DMS79 (cell line): Measurements from ENCODE around the gene HNRNPC.
A peak's percentile ranks its signal among the peaks of the same experiment; 100 is the strongest.
"Not testable (repeated sequence)": the region's sequence is repeated elsewhere in the genome, so short reads cannot be mapped to it uniquely, and the experiment has no call there.

Experiments used
- DNase-seq: peaks from one replicate; lab custom pipeline; 2025; lab: John Stamatoyannopoulos, UW

Gene HNRNPC

DNA sequence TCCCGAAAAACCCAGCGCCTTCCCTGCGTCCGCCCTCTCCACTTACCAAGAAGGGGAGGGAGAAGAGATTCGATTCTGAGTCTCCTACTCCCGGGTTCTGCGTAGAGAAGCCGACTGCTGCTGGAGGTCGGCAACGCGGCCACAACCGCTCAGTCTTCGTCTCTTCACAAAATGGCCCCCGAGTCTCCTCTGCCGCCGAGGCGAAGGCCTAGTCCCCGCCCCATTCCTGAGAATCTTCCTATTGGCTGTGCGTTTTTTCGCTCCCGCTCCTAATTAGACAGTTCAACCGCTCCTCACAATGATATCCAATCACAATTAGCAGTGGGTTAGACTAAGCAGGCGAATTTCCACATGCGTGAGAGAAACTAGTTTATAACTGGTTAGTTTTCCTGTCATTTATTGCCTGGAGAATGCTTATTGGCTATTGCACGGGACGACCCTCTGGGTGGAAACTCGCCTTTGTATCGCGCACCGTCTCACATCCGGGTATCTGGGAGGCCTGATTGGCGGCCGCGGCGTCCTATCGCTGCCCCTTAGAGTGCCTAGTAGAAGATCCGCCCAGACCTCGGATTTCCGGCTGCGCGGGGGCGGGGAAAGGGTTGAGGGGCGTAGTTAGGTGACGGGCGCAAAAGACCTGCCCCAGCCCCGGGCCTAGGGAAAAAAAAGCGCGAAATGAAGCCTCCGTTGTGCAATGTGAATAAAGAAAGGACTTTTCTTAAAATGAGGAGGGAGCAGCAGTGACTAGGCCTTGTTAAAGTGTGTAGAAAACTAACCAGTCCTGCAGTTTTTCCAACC lies at the start of gene HNRNPC:
Gene HNRNPC (minus strand): TSS at position 191 of the 795 bp plus-strand sequence. CDS start 35,249 bp downstream, outside the sequence.
- DNase-seq: peak; percentile 100

DNA sequence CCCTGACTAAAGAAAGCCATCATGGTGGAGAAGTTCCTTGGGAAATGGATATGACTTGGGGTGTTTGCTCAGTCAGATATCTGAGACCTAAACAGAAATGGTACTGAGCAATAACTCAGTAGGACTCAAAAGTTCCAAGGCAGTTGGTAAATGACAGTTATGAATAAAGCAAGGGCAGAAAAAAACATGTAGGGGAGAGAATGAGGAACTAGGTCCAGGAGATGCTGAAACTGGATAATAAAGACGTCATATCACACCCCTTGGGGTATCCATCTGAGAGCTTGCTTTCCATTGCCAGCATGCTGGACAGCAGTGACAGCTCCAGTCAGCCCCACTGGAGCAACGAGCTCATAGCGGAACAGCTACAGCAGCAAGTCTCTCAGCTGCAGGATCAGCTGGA lies 48.2 kb upstream of the HNRNPC start:
- no peak for DNase-seq

DNA sequence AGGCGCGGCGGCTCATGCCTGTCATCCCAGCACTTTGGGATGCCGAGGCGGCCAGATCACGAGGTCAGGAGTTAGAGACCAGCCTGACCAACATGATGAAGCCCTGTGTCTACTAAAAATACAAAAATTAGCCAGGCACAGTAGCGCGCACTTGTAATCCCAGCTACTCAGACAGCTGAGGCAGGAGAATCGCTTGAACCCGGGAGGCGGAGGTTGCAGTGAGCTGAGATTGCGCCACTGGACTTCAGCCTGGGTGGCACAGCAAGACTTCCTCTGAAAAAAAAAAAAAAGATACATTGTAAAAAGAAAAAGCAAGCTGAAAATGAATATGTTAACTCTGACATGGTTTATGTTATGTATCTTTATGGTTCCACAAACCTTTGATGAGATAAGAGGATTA lies 44.3 kb upstream of the HNRNPC start:
- DNase-seq: no peak

DNA sequence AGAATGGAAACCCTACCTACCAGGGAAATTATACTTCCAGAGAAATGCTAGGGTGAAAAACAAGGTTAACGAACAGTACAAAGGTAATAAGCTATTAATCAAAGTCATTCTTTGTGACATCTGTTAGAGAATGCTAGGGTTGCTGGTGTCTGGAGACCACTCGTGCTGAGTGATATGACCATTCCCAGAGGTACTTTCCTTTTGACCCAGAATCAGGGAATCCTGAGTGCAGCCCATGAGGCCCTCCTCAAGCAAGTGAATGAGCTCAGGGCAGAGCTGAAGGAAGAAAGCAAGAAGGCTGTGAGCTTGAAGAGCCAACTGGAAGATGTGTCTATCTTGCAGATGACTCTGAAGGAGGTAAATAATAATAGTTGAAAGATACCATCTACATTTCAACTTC lies 42.4 kb upstream of the HNRNPC start:
- no peak for DNase-seq

DNA sequence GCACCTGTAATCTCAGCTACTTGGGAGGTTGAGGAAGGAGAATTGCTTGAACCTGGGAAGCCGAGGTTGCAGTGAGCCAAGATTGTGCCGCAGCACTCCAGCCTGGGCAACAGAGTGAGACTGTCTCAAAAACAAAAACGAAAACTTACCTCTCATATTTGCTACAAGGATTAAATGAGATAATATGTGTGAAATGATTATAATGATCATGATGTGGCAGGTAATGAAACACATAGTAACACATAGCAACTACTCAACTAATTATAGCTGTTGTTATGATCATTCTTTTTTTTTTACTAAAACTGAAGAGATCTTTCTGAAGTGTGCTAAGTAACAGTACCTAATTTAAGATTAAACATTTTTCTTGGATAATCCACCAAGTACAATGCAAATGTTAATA lies 40.7 kb upstream of the HNRNPC start:
- no peak for DNase-seq

DNA sequence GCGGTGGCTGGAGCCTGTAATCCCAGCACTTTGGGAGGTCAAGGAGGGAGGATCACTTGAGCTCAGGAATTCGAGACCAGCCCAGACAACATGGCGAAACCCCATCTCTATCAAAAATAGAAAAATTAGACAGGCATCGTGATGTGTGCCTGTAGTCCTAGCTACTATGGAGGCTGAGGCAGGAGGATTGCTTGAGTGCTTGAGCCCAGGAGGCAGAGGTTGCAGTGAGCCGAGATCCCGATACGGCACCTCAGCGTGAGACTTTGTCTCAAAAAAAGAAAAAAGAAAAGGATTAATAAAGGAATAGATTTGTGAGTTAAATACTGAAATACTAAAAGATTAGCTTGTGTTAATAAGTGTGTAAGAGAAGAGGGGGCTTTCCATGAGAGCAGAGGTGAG lies 40.0 kb upstream of the HNRNPC start:
- DNase-seq: no peak

DNA sequence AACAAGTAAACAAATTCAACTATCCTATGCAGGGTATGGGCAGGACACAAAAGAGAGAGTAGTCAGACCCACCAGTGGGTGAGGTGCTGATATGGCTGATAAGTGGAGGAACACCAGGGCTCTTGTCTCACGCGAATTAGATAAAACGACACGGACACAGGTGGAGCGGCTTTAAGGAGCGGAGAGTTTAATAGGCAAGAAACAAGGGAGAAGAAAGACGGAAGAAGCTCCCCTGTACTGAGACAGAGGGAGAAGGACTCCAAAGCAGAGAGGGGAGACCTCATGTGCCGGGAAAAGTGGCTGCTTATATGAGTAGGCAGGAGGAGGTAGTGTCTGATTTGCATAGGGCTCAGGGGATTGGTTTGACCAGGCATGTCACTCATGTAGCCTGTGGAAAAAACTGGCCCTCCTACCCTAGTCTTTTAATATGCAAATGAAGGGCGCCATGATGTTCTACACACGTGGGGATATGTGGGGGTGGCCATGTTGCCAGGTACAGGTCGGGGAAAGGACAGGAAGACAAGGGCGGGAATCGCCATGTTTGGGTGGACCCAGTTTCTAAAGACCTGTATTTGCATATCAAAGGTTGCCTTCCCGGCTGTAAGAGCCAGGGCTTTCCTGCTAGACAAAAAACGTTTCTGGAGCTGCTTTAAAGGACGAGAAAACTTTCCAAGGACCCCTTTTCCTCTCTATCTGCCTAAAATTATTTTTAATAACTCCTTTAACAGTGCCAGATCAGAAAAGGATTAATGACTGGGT lies 39.4 kb upstream of the HNRNPC start:
- DNase-seq: peak; percentile 82

DNA sequence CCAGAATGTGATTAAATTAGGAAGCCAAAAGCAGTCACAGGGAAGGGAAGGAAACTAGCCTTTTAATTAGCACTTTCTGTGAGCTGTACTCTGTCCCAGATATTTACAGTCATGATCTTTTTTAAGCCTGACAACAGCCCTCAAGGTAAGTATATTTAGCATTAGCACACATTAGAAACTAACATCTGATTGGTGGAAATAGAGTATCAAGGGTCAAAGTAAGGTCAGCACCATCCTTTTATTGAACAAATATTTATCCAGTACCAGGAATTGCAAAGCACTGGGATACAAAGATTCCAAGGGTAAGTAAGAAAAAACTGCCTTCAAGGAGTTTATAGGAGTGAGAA lies 38.9 kb upstream of the HNRNPC start:
- no peak for DNase-seq

DNA sequence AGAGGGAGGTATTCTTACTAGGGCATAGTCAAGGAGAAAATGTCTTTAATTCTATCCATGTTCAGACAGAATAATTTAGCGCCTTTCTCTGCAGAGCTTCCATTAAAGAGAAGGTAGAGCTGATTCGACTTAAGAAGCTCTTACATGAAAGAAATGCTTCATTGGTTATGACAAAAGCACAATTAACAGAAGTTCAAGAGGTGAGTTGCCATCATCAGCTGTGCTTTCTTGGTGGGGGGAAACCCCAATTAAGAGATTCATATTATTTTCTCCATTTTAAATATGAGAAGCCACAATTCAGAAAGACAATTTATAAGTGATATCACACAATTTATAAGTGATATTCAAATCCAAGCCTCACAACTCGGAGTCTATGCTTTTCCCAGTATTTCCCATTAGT lies 38.4 kb upstream of the HNRNPC start:
- no peak for DNase-seq

DNA sequence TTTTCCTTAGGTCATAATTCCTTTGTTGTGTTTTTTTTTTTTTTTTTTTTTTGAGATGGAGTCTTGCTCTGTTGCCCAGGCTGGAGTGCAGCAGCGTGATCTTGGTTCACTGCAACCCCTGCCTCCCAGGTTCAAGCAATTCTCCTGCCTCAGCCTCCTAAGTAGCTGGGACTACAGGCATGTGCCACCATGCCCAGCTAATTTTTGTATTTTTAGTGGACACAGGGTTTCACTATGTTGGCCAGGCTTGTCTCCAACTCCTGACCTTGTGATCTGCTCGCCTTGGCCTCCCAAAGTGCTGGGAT lies 33.5 kb upstream of the HNRNPC start:
- DNase-seq: not testable (repeated sequence)

DNA sequence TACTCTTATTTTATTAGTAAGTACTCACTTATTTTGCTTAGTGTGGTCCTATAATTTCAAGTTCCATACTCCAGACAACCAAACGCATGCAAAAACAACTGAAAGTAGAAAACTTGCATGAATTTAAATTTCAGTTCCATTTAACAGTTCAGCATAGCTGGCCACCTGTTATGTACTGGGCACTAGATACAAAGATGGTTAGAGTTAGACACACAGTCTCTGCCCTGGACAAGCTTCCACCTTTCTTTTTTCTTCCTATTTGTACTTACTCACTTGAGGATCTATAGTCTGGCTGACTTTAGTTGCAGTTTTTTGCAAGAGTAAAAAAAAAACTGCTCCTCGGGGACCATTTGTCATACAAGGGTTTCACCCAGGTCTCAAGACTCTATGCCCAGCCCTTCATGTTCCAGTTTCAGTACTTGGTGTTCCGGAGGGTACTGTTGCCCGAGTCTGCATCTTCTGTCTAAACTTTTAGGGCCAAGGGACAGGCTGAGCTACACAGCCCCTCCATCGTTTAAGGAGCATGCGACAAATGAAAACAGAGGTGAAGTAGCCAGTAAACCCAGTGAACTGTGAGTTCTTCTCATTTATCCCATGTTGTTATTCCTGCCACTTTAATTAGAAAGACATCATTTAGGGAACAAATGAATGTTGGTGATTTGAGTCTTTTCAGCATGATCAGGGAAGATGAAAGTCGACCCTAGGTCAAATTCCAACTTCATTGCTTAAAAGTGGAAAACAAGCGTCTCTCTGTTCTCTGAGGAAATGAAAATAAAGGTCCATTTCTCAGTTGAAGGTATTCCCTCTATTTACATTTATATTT lies 33.0 kb upstream of the HNRNPC start:
- no peak for DNase-seq

DNA sequence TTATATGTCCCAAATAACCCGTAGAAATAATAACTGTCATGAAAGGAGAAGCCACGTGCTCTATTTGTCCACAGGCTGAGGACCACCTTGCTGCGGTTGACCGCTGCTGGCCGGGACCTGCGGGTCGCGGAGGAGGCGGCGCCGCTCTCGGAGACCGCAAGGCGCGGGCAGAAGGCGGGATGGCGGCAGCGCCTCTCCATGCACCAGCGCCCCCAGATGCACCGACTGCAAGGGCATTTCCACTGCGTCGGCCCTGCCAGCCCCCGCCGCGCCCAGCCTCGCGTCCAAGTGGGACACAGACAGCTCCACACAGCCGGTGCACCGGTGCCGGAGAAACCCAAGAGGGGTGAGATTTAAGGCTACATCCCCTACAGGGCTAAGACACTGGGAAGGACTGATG lies 31.6 kb upstream of the HNRNPC start:
- DNase-seq: peak; percentile 5

DNA sequence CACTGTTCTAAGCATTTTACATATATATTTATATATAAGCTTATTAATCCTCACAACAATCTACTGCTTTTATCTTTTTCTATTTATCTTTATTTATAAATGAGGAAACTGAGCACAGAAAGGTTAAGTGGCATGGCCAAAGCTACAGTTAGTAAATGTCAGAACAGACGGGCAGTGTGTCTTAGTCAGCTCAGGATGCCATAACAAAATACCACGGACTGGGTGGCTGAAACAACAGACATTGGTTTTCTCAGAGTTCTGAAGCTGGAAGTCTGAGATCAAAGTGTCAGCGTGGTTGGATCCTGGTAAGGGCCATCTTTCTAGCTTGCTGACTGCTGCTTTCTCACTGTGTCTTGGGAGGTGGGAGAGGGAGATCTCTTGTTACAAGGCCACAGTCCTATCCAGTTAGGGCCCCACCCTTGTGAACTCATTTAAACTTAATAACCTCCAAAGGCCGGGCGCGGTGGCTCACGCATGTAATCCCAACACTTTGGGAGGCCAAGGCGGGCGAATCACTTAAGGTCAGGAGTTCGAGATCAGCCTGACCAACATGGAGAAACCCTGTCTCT lies 30.4 kb upstream of the HNRNPC start:
- DNase-seq: no peak

DNA sequence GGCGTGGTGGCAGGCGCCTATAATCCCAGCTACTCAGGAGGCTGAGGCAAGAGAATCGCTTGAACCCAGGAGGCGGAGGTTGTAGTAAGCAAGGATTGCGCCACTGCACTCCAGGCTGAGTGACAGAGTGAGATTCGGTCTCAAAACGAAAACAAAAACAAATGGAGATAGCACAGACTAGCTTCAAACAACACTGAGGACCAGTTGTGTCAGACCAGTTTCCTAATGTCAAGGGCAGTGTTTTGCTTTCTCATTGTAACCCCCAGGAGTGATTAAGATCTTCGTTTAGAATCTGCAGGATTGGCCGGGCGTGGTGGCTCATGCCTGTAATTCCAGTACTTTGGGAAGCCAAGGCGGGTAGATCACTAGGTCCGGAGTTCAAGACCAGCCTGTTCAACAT lies 29.1 kb upstream of the HNRNPC start:
- DNase-seq: no peak

DNA sequence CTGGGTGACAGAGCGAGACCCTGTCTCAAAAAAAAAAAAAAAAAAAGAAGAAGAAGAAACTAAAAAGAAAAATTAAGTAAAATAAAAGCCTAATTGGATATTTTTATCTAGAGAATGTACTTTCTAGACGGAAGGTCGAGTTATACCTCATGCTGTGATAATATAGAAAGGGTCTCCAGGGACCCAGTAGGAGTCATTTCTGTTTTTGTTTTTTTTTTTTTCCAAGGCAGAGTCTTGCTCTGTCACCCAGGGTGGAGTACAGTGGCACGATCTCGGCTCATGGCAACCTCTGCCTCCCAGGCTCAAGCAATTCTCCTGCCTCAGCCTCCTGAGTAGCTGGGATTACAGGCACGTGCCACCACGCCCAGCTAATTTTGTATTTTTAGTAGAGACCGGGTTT lies 24.8 kb upstream of the HNRNPC start:
- DNase-seq: not testable (repeated sequence)

DNA sequence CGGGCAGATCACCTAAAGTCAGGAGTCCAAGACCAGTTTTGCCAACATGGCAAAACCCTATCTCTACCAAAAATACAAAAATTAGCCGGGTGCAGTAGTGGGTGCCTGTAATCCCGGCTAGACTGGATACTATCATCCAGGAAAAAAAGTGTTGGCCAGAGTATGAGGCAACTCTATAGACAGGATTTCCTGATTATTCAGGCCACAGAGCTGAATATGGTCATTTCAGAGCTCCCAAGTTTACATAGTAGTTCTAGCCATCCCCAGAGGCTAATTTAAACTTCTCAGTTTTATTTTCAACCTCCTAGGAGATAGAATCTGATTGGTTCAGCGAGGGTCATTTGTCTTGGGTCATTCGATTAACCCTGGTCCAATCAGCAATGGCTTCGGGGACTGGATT lies 17.9 kb upstream of the HNRNPC start:
- no peak for DNase-seq

DNA sequence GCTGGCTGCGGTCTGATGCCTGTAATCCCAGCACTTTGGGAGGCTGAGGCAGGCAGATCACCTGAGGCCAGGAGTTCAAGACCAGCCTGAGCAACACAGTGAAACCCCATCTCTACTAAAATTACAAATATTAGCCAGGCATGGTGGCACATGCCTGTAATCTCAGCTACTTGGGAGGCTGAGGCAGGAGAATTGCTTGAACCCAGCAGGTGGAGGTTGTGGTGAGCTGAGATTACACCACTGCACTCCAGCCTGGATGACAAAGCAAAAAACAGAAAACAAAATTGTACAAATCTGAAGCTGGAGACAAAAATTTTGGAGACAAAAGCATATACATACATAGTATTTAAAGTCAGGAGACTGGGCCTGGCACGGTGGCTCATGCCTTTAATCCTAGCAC lies 17.3 kb upstream of the HNRNPC start:
- DNase-seq: not testable (repeated sequence)

DNA sequence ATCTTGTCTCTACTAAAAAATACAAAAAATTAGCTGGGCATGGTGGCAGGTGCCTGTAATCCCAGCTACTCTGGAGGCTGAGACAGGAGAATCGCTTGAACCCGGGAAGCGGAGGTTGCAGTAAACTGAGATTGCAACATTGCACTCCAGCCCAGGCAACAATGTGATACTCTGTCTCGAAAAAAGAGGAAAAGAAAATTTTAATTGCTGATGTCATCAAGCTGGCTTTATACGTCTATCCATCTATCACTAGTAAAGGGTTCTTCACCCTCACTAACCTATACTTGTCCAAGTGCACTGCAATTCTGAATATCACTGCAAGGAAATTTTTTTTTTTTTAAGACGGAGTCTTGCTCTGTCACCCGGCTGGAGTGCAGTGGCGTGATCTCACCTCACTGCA lies 12.7 kb upstream of the HNRNPC start:
- DNase-seq: not testable (repeated sequence)

DNA sequence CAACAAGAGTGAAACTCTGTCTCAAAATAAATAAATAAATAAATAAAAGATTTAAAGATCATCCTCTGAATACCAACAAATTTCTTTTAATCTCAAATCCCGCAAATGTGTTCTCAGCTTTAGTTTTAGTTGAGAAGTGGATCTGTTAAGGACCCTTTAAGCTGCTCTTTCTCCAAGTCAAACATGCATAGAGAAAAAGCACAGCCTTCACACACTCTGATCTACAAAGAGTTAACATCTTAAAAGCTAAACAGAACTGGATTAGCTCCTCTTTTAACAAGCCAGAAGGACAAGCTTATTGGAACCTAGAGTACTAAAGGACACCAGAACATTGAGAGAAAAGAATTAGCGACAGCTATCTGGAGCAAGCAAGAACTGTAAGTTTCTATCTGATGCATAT lies 10.5 kb upstream of the HNRNPC start, which contains the start of gene RPGRIP1:
Gene RPGRIP1 (plus strand): TSS at position 301 of the 400 bp plus-strand sequence. CDS start 7,894 bp downstream, outside the sequence.
- DNase-seq: no peak

DNA sequence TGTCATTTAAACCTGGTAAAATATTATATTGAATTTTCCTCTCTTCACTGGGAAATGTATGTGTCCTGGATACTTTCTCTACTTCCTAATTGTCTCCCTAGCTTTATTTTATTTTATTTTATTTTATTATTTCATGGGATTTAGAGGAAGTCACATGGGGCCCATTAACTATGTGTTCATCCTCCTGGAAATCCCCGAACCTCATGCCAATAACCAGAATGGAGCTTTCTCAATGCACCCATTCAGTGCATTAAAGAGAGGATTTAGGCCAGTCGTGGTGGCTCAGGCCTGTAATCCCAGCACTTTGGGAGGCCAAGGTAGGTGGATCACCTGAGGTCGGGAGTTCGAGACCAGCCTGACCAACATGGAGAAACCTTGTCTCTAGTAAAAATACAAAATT lies 9.4 kb upstream of the HNRNPC start:
- no peak for DNase-seq

DNA sequence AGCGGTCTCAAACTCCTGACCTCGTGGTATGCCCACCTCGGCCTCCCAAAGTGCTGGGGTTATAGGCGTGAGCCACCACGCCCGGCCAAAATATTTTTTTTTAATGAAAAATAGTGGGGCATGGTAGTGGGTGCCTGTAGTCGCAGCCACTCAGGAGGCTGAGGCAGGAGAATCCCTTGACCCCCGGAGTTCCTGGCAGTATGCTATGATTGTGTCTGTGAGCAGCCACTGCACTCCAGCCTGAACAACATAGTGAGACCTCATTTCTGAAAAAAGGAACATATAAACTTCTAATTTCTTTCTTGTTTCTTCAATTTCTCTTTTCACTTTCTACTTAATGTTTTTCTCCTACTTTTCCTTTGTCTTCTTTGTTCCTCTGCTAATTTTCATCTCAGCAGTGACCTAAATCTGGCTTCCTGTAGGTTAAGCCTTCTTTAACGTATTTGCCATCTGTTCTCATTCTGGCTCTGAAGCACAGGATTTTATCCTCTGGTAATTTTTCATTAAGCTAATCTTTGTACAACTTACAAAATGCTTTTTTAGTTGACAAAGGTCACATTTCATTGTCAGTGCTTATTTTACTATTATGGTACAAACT lies 6.1 kb upstream of the HNRNPC start:
- DNase-seq: no peak

DNA sequence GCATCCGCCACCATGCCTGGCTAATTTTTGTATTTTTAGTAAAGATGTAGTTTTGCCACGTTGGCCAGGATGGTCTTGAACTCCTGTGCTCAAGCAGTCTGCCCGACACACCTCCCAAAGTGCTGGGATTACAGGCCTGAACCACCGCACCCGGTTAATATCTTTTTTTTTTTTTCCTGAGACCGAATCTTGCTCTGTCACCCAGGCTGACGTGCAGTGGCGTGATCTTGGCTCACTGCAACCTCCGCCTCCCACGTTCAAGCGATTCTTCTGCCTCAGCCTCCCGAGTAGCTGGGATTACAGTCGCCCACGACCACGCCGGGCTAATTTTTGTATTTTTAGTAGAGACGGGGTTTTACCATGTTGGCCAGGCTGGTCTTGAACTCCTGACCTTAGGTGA lies 3.4 kb upstream of the HNRNPC start:
- DNase-seq: not testable (repeated sequence)
